ENCODE data around the gene UMOD. TPM values are rescaled to one million over a fixed set of nuclear protein-coding genes. Genes with fewer than 3 reads are reported as not detected.

Gene UMOD
- polyA plus RNA-seq, 1 experiment = not detected

DNA sequence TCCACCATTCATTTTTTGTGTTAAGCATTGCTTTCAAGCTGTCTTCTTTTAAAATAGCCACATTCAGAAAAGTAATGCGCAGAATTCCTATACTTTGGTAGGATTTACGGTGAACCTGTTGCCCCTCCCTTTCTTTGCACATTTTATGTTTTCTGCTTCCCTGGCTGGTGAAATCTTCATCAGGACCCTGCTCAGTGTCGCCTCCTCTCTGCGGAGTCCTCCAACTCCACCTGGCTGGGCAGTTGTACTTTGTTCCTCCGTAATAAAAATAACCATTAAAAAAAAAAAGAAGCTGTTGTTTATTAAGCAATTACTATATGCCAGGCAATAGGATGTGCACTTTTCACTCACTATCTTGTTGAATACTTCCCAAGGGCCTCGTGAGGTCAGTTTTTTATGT lies 2.9 kb downstream of the UMOD start:
- no peak for TF ChIP-seq CTCF (IDR thresholded peaks at IDR 0.05; ENCODE audit: insufficient read depth, low read depth, low read length)
- H3K27me3 ChIP-seq (ENCODE audit: control insufficient read depth, insufficient read depth, low read length) = no peaks in the 10 kb centered on the region
- no peak for DNase-seq (ENCODE audit: low read depth)
- no peak overlapping the region for H3K4me3 ChIP-seq (ENCODE audit: low read depth, low read length)
- ChIA-PET CTCF (interaction anchor here (0.8 kb wide), 1 partner anchor 36 kb away, joined by 3 read pairs; no protein-coding TSS in a partner anchor), POLR2A (interaction anchor here (0.6 kb wide), 1 partner anchor 16 kb away, joined by 9 read pairs; no protein-coding TSS in a partner anchor)
- no peaks in the 10 kb centered on the region for H3K36me3 ChIP-seq (ENCODE audit: control insufficient read depth, insufficient read depth, low read length)

DNA sequence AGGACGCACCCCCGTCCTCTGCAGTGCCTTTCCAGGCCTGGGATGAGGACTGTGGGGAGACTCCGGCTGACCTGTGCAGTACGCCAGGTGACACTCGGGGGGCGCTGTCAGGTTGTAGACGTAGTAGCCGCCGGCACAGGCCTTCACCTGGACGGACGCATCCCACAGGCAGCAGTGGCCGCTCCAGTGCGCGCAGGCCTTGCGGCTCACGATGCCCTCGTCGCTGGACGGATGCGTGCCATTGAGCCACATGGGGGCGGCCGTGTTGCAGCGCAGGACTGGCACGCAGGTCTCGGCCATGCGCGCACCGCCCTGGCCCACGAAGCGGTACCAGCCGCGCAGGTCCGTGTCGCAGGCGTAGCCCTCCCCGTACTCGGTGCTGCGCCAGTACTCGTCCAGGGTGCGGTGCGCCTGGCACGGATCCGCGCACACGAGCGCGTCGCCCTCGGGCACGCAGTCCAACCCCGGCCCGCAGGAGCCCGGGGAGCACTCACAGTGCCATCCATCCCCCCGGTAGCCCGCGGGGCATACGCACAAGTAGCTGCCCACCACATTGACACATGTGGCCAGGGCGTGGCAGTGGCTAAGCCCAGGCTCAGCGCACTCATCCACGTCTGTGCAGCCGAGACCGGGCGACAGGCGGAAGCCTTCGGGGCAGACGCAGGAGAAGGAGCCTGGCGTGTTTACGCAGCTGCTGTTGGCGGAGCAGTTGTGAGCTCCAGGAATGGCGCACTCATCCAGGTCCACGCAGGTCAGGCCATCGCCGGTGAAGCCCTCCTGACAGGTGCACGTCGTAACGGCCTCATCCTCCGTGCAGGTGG lies 3.9 kb downstream of the UMOD start:
- no peak overlapping the region for H3K4me3 ChIP-seq (ENCODE audit: low read depth, low read length)
- CTCF ChIA-PET = interaction anchor here (0.8 kb wide), 1 partner anchor 37 kb away, joined by 3 read pairs; no protein-coding TSS in a partner anchor
- H3K27me3 ChIP-seq (ENCODE audit: control insufficient read depth, insufficient read depth, low read length) = no peaks in the 10 kb centered on the region
- POLR2A ChIA-PET = no interaction called here
- H3K36me3 ChIP-seq (ENCODE audit: control insufficient read depth, insufficient read depth, low read length) = no peaks in the 10 kb centered on the region
- TF ChIP-seq CTCF (IDR thresholded peaks at IDR 0.05; ENCODE audit: insufficient read depth, low read depth, low read length) = no peak
- DNase-seq (ENCODE audit: low read depth) = no peak

DNA sequence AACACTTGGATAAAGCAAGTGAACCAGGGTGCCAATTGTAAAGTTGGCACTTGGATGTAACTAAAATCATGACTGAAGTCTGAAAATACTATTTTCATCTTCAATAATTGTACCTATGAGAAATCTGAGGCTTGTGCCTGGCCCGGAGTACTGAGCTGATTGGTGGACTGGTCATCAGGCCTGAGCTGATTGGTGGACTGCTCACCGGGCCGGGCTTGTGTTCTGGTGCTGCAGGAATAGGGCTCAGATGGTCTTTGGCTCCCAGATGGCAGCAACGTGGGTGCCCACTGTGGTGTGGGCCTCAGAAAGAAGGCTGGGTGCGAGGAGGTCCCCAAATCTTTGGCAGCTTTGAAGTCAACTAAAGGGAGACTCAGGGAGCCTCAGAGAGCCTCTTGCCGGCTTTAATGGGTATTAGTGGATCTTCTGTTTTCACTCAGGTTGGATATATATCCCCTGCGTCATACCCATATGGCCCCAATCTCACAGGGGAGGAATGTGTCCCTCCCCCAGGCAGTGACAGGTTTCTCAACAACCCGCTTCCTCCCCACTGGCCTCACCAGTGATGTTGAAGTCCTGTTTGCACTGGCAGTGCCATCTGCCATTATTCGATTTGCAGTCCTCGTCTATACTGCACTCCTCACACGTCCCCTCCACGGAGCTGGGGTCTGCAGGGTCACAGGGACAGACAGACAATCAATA lies 4.7 kb downstream of the UMOD start:
- ChIA-PET POLR2A (no interaction called here), CTCF (no interaction called here)
- DNase-seq (ENCODE audit: low read depth) = no peak
- H3K36me3 ChIP-seq (ENCODE audit: control insufficient read depth, insufficient read depth, low read length) = no peaks in the 10 kb centered on the region
- no peaks in the 10 kb centered on the region for H3K27me3 ChIP-seq (ENCODE audit: control insufficient read depth, insufficient read depth, low read length)
- H3K4me3 ChIP-seq (ENCODE audit: low read depth, low read length) = no peak overlapping the region
- no peak for TF ChIP-seq CTCF (IDR thresholded peaks at IDR 0.05; ENCODE audit: insufficient read depth, low read depth, low read length)

DNA sequence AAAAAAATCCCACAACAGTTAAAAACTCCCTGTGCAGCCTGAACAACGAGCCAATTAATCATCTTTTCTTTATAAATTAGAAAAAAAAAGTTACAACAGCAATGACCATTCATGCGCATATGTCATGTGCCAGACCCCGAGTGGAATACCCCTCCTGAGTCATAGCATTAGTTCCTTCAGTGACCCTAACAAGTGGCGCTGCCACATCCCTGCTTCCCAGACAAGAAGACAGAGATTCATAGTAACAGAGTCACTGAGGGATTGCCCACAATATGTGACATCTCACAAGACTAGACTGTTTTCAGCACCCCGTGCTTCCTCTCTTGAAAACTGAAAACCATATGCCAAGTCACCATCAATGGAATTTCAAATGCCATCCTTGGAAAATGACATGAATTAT lies 7.9 kb downstream of the UMOD start:
- TF ChIP-seq CTCF (IDR thresholded peaks at IDR 0.05; ENCODE audit: insufficient read depth, low read depth, low read length) = no peak
- Histone ChIP-seq H3K4me3 (ENCODE audit: low read depth, low read length) (no peak overlapping the region), H3K27me3 (ENCODE audit: control insufficient read depth, insufficient read depth, low read length) (no peaks in the 10 kb centered on the region), H3K36me3 (ENCODE audit: control insufficient read depth, insufficient read depth, low read length) (no peaks in the 10 kb centered on the region)
- ChIA-PET POLR2A (no interaction called here), CTCF (no interaction called here)
- no peak for DNase-seq (ENCODE audit: low read depth)

- TF ChIP-seq CTCF (IDR thresholded peaks at IDR 0.05; ENCODE audit: insufficient read depth, low read depth, low read length) = no peak
- H3K27me3 ChIP-seq (ENCODE audit: control insufficient read depth, insufficient read depth, low read length) = no peaks in the 10 kb centered on the region
- POLR2A ChIA-PET = no interaction called here
- no peak overlapping the region for H3K4me3 ChIP-seq (ENCODE audit: low read depth, low read length)
- no peaks in the 10 kb centered on the region for H3K36me3 ChIP-seq (ENCODE audit: control insufficient read depth, insufficient read depth, low read length)
- no peak for DNase-seq (ENCODE audit: low read depth)
- CTCF ChIA-PET = interaction anchor here (0.9 kb wide), 1 partner anchor 46 kb away, joined by 3 read pairs; no protein-coding TSS in a partner anchor
Observed at GRCh38 chr16:20339744-20340143, 12.8 kb downstream of the UMOD start.
